HG03558 (cell line): ENCODE measurements around the gene CUL7.
"Not testable (repeated sequence)": the region's sequence is repeated elsewhere in the genome, so short reads cannot be mapped to it uniquely, and the experiment has no call there.

Experiments used
- ATAC-seq: cut with Tn5 transposase; IDR thresholded peaks from one replicate; pipeline ENCODE4 v1.9.1; 2021; ENCODE audit warnings: moderate number of reproducible peaks; ENCODE audit not compliant: unreplicated experiment; ENCODE audit errors: extremely low read depth

The CUL7 gene

DNA sequence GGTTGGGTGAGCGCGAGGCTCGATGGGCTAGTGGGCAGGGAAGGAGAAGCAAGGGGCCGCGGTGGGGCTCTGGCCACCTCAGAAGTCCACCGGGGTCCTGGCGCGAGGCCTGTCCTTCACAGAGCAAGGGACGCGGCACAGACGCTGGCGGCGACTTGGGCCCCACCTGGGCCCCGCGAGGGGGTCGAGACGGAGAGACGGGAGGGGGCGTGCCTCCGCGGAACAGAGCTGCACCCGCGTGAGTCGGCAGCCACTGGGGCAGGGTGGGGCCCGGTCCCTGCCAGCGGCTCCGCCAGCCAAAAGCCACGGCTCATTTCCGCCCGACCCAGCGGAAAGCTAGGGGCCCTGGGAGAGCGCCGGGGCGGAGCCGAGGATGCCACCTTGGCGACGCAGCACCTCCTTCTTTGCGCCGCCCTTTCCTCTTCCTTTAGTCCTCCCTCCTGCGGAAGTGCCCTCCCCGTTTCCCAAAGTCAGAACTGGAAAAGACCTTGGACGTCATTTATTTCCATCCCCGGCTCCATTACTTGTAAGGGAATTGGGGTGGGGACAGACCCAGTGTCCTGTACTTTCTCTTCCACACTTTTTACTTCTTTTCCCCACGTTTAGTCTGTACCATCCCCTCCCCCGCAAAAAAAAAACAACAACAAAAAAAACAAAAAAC is at the start of gene CUL7:
TSS of gene CUL7 (minus strand) at position 307 of the 661 bp plus-strand sequence. CDS start 1,063 bp downstream, outside the sequence.
- ATAC-seq: no peak

DNA sequence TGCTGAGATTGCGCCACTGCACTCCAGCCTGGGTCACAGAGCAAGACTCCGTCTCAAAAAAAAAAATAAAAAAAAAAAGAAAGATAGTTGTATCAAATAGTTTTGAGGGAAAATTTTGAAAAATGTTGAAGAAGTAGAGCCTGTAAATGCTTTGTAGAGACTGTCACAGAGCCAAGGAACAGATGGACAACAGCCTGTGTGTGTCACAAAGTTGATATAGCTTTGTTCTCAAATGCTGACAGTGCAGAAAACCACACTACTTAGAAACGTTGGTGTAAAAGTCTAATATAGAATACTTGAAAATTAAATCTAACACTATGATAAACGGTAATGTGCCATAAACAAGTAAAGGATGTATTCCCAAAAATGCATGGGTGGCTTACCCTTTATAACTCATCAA is 47.8 kb upstream of the CUL7 start:
- ATAC-seq: no peak

DNA sequence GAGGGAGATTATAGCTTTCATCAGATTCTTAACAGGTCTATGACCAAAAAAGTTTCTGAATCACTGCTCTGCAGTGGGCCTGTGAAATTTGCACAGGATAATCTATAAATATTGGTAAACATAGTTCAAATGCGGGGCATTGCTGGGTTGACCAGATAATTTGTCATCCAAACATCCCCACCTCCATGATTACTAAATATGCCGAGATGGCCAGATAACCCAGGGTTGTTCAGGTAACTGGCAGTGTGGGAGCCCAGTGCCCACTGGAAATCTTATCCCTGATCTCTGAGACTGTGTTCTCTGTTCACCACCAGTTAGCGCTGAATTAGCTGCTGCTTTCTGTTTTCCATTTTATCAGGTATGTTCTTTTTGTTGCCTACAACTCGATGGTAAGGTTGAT is 43.9 kb upstream of the CUL7 start:
- no peak for ATAC-seq

GRCh38 chr6:43097098-43097489 is 43.4 kb upstream of the CUL7 start:
- ATAC-seq: no peak

DNA sequence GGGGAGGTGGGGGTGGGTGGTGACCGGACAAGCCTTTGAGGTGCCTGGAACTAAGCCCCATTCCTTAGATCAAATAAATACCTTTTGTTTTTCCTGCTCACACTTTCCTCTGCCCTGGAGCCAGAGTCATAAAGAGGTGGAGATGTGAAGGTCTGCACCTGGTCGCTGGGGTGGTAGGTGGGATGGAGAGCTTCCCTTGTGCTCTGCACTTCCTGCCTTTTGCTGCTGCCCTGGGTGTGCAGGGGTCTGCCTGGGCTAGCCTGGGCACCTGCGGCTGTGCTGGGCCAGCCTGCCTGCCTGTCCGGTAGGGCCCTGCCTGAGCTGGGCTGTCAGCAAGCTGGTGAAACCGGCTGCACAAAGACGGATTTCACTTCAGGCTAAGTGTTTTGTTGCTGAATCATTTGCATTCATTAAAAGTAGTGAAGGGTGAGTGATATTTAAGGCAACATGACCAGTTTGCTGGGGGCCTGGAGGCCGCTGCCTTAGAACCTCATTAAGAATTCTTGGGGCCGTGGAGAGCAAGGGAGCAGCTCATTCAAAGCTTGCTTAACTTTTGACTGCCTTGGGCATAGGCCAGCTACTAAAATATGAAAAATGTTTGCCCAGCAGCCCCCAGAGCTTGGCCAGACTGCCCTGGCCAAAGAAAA is 42.9 kb upstream of the CUL7 start:
- no peak for ATAC-seq

DNA sequence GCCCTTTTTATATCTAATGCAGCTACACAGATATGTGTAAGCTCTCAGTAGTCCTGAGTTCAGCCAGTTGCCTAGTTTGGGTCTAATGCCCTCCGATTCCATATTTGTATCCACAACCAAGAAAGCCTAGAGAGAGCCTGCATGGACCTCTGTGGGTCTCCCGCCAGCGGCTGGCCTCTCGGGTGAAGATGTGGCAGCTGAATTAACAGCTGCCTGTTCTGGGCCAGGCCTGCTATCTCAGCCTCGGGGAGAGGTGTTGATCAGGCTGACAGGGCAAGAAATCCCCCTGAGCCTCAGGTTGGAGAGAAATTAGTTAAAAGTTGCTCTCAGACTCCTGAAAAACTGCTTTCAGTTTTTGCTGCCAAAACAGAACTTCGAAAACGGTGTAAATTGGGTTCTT is 42.3 kb upstream of the CUL7 start:
- no peak for ATAC-seq

DNA sequence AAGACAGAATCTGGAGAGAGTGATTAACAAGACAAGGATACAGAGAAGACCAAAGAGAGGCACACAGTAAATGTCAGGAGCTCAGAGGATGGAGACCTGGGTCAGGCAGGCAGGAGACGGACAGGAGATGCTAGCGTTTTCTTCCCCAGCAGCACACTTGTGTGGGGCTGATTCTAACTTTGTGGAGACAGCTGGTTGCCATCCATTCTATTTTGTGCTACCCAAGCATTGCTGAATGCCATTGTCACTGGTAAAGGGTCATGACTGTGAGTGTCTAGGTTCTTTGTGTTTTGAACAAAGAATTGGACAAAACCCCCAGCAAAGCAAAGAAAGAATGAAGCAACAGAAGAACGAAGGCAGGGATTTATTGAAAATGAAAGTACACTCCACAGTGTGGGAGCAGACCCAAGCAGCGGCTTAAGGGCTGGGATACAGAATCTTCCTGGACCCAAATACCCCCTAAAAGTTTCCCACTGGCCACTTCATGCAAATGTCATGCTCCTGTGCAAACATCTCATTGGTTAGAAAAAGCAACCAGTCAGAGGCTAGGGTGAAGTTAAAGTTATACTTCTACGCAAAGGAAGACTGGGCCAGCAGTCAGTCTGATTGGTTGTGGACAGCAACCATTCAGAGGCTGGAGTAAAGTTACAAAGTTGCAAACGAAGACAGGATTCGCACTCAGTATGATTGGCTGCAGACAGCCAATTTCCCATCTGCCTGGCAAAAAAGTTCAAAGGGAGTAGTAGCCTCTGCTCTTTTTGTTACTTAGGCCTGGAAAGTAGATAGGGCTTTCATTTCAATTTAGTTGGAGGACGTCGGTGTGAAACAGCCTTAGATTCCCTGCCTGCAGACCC is 40.0 kb upstream of the CUL7 start:
- ATAC-seq: no peak

- ATAC-seq: no peak
Measured at GRCh38 chr6:43092635-43093034, 39.0 kb upstream of the CUL7 start.

DNA sequence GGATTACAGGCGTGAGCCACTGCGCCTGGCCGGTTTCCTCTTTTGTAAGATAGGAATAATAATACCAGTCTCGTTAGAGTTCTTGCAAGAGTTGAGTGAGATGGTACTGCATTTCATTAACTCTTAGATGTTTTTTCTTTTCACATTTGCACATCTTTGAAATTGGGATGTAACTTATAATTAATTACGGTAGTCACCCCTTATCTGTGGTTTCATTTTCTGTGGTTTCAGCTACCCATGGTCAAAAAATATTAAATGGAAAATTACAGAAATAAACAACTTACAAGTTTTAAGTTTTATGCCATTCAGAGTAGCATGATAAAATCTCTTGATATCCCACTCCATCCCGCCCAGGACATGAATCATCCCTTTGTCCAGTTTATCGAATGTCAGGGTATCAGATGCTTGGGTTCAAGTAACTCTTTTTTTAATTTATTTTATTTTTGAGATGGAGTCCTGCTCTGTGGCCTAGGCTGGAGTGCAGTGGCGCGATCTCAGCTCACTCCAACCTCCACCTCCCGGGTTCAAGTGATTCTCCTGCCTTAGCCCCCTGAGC is 37.9 kb upstream of the CUL7 start:
- no peak for ATAC-seq

DNA sequence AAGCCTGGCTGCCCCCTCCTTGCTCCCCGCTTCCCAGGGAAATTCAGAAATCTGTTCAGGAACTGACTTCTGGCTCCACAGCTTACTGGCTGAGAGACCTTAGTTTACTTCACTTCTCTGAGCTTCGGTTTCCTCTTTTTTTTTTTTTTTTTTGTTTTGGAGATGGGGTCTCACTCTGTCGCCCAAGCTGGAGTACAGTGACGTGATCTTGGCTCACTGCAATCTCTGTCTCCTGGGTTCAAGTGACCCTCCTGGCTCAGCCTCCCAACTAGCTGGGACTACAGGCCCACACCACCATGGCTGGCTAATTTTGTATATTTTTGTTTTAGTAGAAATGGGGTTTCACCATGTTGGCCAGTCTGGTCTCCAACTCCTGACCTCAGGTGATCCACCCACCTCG is 37.4 kb upstream of the CUL7 start:
- ATAC-seq: no peak

- ATAC-seq: no peak
Measured at GRCh38 chr6:43090559-43090956, 36.9 kb upstream of the CUL7 start.

DNA sequence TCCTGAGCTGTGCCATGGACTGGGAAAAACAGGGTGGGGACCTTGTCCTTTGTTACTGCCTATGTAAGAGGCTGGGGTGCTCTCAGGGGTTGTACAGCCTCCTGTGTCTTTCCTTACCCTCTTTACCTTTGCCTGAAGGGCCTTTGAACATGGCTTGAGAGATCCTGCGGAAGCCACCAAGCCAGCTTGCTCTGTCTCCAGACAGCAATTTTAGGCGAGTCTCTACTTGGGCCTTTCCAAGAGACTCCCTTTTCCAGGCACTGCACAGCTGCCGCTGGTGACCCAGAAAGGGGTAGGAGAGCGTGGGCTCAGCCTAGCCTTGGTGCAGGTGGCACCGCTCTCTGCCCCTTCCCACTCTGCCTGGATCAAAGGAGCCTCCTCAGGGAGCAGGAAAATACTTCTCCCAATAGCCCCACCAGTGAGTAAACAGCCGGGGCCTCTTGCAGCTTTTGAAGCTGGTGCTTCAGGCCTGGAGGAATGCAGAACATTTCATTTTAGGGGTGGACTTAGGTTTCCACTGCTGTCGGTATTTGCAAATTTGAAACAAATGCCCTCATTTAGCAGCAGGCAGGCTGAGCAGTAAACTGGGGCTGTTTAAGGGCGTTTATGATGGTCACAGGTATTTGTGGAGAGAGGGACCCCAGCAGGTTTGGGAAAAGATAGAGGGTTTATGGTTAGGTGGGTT is 36.4 kb upstream of the CUL7 start:
- ATAC-seq: no peak

DNA sequence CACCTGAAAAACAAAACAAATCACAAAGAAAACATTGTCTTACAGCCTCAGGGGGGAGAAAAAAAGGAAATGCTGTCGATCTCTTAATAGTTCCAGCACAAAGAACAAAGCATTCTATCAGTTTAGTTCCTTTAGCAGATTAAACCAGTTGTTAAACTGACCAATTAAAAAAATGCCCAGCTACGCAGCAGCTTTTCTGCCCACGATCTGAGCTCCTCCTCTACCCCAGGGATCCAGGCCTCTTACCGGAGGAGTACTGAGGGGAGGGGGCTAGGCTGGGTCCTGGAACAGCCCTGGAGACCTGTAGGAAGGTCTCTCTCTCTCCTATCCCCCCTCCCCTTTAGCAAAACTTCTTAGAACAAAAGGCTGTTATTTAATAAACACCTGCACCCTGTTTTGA is 35.8 kb upstream of the CUL7 start:
- ATAC-seq: no peak

DNA sequence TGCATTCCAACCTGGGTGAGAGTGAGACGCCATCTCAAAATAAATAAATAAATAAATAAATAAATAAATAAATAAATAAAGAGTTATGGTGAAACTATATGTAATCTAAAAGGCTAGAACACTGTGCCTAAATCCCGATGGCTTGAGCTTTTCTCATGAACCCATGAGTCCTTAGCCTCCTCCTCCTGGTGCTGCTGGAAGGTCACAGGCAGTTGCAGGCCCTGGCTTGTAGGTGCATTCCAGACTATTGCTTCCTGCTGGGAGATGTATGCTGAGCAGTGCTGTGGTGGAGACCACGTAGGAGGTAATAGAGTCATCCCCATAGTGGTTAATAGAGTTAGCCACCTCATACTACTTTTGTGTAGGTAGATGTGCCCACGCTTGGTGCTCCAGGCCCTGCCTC is 35.0 kb upstream of the CUL7 start:
- no peak for ATAC-seq

- ATAC-seq: no peak
Measured at GRCh38 chr6:43086022-43086658, 32.5 kb upstream of the CUL7 start.

GRCh38 chr6:43082806-43083655 is 29.4 kb upstream of the CUL7 start:
- ATAC-seq: no peak

- ATAC-seq: not testable (repeated sequence)
Measured at GRCh38 chr6:43081922-43082321, 28.3 kb upstream of the CUL7 start.

DNA sequence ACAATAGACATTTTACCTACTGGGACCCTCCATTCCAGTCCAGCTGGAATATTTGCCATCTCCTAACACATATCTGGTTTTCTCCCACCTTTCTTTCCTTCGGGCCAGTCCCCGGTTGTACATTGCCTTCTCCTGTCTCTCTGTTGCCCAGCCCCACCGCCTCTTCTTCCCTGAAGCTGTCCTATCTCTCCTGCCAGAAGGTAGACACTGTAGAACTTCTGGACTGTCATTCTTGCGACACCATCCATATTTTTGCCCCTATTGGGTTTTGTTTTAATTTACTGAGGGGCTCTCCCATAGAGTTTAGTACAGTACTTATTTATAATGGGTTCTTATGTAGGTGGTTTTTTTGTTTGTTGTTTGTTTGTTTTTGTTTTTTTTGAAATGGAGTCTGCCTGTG is 27.4 kb upstream of the CUL7 start:
- no peak for ATAC-seq

GRCh38 chr6:43078691-43079090 is 25.0 kb upstream of the CUL7 start:
- ATAC-seq: no peak
